Gastrocnemius medialis (tissue), 4 donors: ENCODE data around the gene STX17. TPM values are rescaled to one million over a fixed set of nuclear protein-coding genes. Genes with fewer than 3 reads are reported as not detected.

ENCODE experiments used
- ATAC-seq, 2 donors: fragments of 150-250 bp; one replicate each; pipeline ENCODE4 v1.9.1; 2016
- DNase-seq, 2 donors: peaks; one replicate each; pipeline ENCODE4 v3.0.0-alpha.2; 2019
- H3K27ac ChIP-seq, 4 donors: fragments of 200-600 bp; sonication (generic); 1 replicate in 1 of 4; 2 replicates in 3 of 4; pipeline ENCODE4 v1.5.1; 2016 to 2018; ENCODE audit warnings: mild to moderate bottlenecking in 2 of 4, moderate library complexity in 1 of 4
- H3K27me3 ChIP-seq, 3 donors: fragments of 200-600 bp; sonication (generic) in 2 of 3; 1 replicate in 1 of 3; 2 replicates in 2 of 3; pipeline versions ENCODE4 v1.5.1 to v1.6.0; 2016 to 2019; ENCODE audit warnings: mild to moderate bottlenecking in 1 of 3, moderate library complexity in 1 of 3
- H3K36me3 ChIP-seq, 2 donors: fragments of 200-600 bp; sonication (generic) in 1 of 2; one replicate each; pipeline ENCODE4 v1.5.1; 2017 to 2018
- H3K4me1 ChIP-seq, 2 donors: fragments of 200-600 bp; sonication (generic) in 1 of 2; one replicate each; pipeline ENCODE4 v1.5.1; 2016 to 2017; ENCODE audit warnings: mild to moderate bottlenecking in 2 of 2
- H3K4me3 ChIP-seq, 4 donors: fragments of 200-600 bp; sonication (generic) in 3 of 4; 1 replicate in 1 of 4; 2 replicates in 3 of 4; pipeline ENCODE4 v1.5.1; 2016 to 2019; ENCODE audit warnings: mild to moderate bottlenecking in 2 of 4
- H3K9me3 ChIP-seq, 3 donors: fragments of 200-600 bp; sonication (generic) in 2 of 3; 1 replicate in 1 of 3; 2 replicates in 2 of 3; pipeline ENCODE4 v1.5.1; 2016 to 2019
- POLR2A ChIP-seq, 2 donors: fragments of 450-650 bp; IDR thresholded peaks; one replicate each; pipeline ENCODE4 v1.6.1; 2017; ENCODE audit warnings: antibody characterized with exemption in 2 of 2, mild to moderate bottlenecking in 2 of 2, moderate library complexity in 2 of 2
- in situ Hi-C, 4 donors: fragments of 200-750 bp; cut with MboI; loops; one replicate each; pipeline versions ENCODE4 v1.15.0 to v1.8.0; 2017; ENCODE audit warnings: low sequenced_read_pairs in 4 of 4
- intact Hi-C: fragments of 100-400 bp; cut with DNase I; formaldehyde crosslinking; loops from one replicate; pipeline ENCODE4 v1.15.1; 2023; ENCODE audit warnings: low total_unique reads
- total RNA-seq, 4 donors: library from RNA; depleted of rRNA; stranded (reverse); fragments of >200 nt; gene quantifications; one replicate each; pipeline versions ENCODE4 v1.1.0 to v1.2.3, GENCODE V29; 2016
- TF ChIP-seq, protein P1 (sequence below), 5 experiments: fragments of 450-650 bp in 3 of 5; fragments of 200-600 bp in 2 of 5; sonication (generic) in 2 of 5; IDR thresholded peaks in 4 of 5; conservative IDR thresholded peaks in 1 of 5; 1 replicate in 4 of 5; 2 replicates in 1 of 5; pipeline ENCODE4 v1.5.1; 2016 to 2019; ENCODE audit warnings: antibody characterized with exemption in 5 of 5, mild to moderate bottlenecking in 3 of 5, moderate library complexity in 3 of 5

STX17 gene
- total RNA-seq, 4 donors from 2014 or later: 25.3 to 34.4 (median 31.6) TPM

DNA sequence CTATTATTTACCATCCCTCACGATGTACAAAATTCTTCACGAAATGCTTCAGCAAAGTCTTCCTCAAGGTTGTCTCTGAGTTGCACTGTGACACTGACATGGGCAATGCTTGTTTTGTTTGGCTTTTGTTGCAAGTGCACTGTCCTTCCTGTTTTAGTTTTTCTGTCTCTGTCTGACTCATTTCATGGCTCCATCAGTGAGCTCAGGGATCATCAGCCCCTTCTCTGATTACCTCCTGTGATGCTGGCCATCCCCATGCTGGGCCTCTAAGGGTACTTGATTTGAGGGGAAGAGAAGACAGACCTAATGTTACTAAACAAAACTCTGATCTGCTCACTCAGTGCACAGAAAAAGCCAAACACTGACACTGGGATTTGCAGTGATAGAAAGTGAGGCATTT, 37.6 kb upstream of the STX17 start:
- ATAC-seq: no peak
- Histone ChIP-seq H3K4me3 (no peak overlapping the region), H3K9me3 (no peaks in the 10 kb centered on the region), H3K27ac (no peak overlapping the region), H3K4me1 (no peaks in the 10 kb centered on the region), H3K27me3 (no peaks in the 10 kb centered on the region), H3K36me3 (peaks cover 0 to 3% of the 10 kb centered on the region in 2 donors)
- DNase-seq: no peak
- intact Hi-C loops: no loop called here
- no peak for TF ChIP-seq POLR2A (IDR thresholded peaks at IDR 0.05)
- TF ChIP-seq, protein P1, sequence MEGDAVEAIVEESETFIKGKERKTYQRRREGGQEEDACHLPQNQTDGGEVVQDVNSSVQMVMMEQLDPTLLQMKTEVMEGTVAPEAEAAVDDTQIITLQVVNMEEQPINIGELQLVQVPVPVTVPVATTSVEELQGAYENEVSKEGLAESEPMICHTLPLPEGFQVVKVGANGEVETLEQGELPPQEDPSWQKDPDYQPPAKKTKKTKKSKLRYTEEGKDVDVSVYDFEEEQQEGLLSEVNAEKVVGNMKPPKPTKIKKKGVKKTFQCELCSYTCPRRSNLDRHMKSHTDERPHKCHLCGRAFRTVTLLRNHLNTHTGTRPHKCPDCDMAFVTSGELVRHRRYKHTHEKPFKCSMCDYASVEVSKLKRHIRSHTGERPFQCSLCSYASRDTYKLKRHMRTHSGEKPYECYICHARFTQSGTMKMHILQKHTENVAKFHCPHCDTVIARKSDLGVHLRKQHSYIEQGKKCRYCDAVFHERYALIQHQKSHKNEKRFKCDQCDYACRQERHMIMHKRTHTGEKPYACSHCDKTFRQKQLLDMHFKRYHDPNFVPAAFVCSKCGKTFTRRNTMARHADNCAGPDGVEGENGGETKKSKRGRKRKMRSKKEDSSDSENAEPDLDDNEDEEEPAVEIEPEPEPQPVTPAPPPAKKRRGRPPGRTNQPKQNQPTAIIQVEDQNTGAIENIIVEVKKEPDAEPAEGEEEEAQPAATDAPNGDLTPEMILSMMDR (IDR thresholded peaks at IDR 0.05 in 4 of 5, conservative IDR thresholded peaks at IDR 0.05 in 1 of 5): no peak
- in situ Hi-C loops: no loop called here

DNA sequence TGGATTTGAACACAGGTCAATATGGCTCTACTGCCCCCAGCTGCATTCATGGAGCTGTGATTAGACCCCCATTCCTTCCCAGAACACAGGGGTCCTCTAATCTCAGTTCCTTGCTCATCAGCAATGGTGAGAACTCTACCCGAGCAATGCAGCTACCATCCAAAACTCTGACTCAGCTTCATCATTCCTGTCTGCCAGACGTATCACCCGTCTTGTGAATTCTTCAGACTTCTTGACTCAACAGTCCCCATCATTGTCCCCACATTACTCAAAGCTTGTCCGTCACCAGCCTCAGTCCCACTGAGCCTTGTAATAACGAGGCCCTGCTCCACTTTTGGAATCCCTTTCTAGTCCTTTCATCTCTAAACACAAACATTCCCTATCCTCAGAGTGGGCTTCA, 36.3 kb upstream of the STX17 start:
- Histone ChIP-seq H3K4me1 (no peaks in the 10 kb centered on the region), H3K27me3 (no peaks in the 10 kb centered on the region), H3K9me3 (no peaks in the 10 kb centered on the region), H3K4me3 (no peak overlapping the region), H3K36me3 (no peaks in the 10 kb centered on the region), H3K27ac (no peak overlapping the region)
- DNase-seq: no peak
- no peak for ATAC-seq
- TF ChIP-seq, protein P1 (IDR thresholded peaks at IDR 0.05 in 4 of 5, conservative IDR thresholded peaks at IDR 0.05 in 1 of 5): no peak
- no peak for TF ChIP-seq POLR2A (IDR thresholded peaks at IDR 0.05)
- in situ Hi-C loops: no loop called here
- intact Hi-C loops: no loop called here

DNA sequence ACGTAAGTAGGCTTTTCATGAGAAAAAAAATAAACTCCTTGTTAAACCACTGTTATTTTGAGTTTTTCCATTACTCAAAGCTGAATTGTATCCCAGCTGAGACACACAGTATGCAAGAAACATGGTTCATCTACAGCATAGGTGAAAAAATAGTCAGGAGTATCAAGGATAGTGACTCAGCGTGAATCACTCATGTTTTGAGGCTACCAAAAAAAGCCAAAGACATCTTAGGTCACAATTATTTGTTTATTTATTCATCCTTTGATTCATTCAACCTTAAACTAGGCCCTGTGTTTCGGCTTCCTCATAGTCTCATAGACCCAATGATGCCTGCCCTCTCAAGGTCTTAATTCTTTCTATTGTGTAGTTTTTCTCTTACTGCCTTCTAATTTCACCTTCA, 32.9 kb upstream of the STX17 start:
- in situ Hi-C loops (no loop called here), intact Hi-C loops (no loop called here)
- H3K4me3 ChIP-seq: no peak overlapping the region
- H3K9me3 ChIP-seq: no peaks in the 10 kb centered on the region
- DNase-seq (no peak), ATAC-seq (no peak)
- no peaks in the 10 kb centered on the region for H3K36me3 ChIP-seq
- no peaks in the 10 kb centered on the region for H3K4me1 ChIP-seq
- TF ChIP-seq POLR2A (IDR thresholded peaks at IDR 0.05): no peak
- TF ChIP-seq, protein P1 (IDR thresholded peaks at IDR 0.05 in 4 of 5, conservative IDR thresholded peaks at IDR 0.05 in 1 of 5): no peak
- H3K27me3 ChIP-seq: no peaks in the 10 kb centered on the region
- H3K27ac ChIP-seq: no peak overlapping the region

DNA sequence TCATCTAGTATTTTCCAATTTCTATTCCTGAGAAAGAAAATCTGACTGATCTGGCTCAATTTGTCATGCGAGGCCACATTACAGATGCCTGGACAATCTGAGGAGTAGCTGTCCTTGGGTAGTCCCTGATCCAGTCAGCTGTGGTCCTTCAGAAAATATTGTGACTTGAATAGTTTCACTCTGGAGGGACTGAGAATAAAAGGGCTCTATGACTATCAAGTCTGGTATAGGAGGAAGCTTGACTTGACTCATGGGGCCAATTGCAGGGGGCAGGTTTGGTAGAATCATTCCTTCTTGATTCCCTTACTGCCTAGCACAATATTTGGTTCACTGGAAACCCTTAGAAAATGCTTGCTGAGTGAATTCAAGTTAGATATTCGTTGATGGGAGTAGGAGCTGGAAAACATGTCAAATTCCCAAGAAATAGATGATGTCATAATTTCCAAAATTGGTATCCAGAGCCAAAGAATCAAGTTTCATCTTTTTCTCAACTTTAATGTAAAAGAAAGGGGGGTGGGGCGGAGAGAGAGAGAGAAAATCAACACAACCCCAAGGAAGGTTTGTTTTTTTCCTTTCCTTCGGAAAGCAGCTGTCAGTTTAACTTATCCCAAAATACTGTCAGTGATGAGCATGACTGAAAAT, 32.4 kb upstream of the STX17 start:
- Histone ChIP-seq H3K27me3 (no peaks in the 10 kb centered on the region), H3K4me1 (no peaks in the 10 kb centered on the region), H3K4me3 (no peak overlapping the region), H3K27ac (no peak overlapping the region), H3K36me3 (no peaks in the 10 kb centered on the region), H3K9me3 (no peaks in the 10 kb centered on the region)
- in situ Hi-C loops (no loop called here), intact Hi-C loops (no loop called here)
- no peak for ATAC-seq
- no peak for TF ChIP-seq POLR2A (IDR thresholded peaks at IDR 0.05)
- TF ChIP-seq, protein P1 (IDR thresholded peaks at IDR 0.05 in 4 of 5, conservative IDR thresholded peaks at IDR 0.05 in 1 of 5): no peak
- no peak for DNase-seq

DNA sequence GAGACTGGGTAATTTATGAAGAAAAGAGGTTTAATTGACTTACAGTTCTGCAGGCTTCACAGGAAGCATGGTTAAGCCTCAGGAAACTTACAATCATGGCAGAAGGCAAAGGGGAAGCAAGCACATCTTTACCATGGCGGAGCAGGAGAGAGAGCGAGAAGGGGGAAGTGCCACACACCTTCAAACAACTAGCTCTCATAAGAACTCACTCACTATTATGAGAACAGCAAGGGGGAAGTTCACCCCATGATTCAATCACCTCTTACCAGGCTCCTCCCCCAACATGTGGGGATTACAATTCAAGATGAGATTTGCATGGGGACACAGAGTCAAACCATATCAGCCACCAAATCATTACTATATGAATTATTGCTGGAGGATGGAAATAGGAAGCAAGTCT, 30.3 kb upstream of the STX17 start:
- H3K27ac ChIP-seq: no peak overlapping the region
- DNase-seq: no peak
- H3K36me3 ChIP-seq: no peaks in the 10 kb centered on the region
- intact Hi-C loops (no loop called here), in situ Hi-C loops (no loop called here)
- no peak for ATAC-seq
- no peaks in the 10 kb centered on the region for H3K27me3 ChIP-seq
- H3K4me1 ChIP-seq: no peaks in the 10 kb centered on the region
- no peaks in the 10 kb centered on the region for H3K9me3 ChIP-seq
- TF ChIP-seq POLR2A (IDR thresholded peaks at IDR 0.05): no peak
- TF ChIP-seq, protein P1 (IDR thresholded peaks at IDR 0.05 in 4 of 5, conservative IDR thresholded peaks at IDR 0.05 in 1 of 5): no peak
- no peak overlapping the region for H3K4me3 ChIP-seq
